K562 (cell line): ENCODE results near the gene CT45A5. TPM values are rescaled to one million over a fixed set of nuclear protein-coding genes. Genes with fewer than 3 reads are reported as not detected.

Source experiments
- ATAC-seq: fragments of 200-7000 bp; cut with Tn5 transposase; 3 replicates; pipeline ENCODE4 v1.9.1; 2020; ENCODE audit warnings: moderate library complexity
- BruUV-seq: library from RNA; stranded (reverse); fragments of 400-500 nt; replicated peaks from 2 replicates; lab custom pipeline; 2021; lab: Mats Ljungman, UMichigan
- CTCF ChIA-PET: fragments of 300-600 bp; formaldehyde crosslinking; extraction: SDS; loops from one replicate; lab custom pipeline; 2021; ENCODE audit warnings: low intra/inter-chr PET ratio; lab: Yijun Ruan, JAX
- POLR2A ChIA-PET: fragments of 300-600, 350-650 bp; sonication (Branson Sonifier 250); formaldehyde crosslinking; extraction: SDS; loops from one replicate; lab custom pipeline; 2021; ENCODE audit warnings: antibody characterized with exemption, inconsistent platforms; lab: Yijun Ruan, JAX
- DNase-seq, 4 experiments: peaks; one replicate each; pipeline versions ENCODE4 v3.0.0 to v3.0.0-alpha.2; 2011 to 2018; ENCODE audit warnings: low spot score in 3 of 4, mixed read lengths in 3 of 4; ENCODE audit errors: extremely low read depth in 1 of 4
- FAIRE-seq: peaks from 2 replicates; lab custom pipeline; 2011; peaks lifted over from hg19 to GRCh38; lab: Jason Lieb, UNC
- H2AFZ ChIP-seq: 2 replicates; pipeline ENCODE4 v1.6.0; 2011; ENCODE audit warnings: low read depth, low read length, control low read depth, inconsistent platforms
- H3K27ac ChIP-seq: fragments of 200-600 bp; 3 replicates; pipeline ENCODE4 v1.8.0; 2011; ENCODE audit warnings: low read depth, mild to moderate bottlenecking, control low read depth, inconsistent platforms, low read length, moderate library complexity, mixed read lengths; ENCODE audit errors: extremely low read depth
- H3K27me3 ChIP-seq, 2 experiments: fragments of 300-600 bp in 1 of 2; 2 replicates in 1 of 2; 3 replicates in 1 of 2; pipeline versions ENCODE4 v1.6.0 to v1.8.0; 2011; ENCODE audit warnings: inconsistent platforms in 2 of 2, low read length in 2 of 2, mild to moderate bottlenecking in 1 of 2, mixed read lengths in 1 of 2, moderate library complexity in 1 of 2; ENCODE audit not compliant: control insufficient read depth in 2 of 2, insufficient read depth in 2 of 2
- H3K36me3 ChIP-seq: fragments of 300-600 bp; 3 replicates; pipeline ENCODE4 v1.8.0; 2011; ENCODE audit warnings: mild to moderate bottlenecking, low read length, inconsistent platforms; ENCODE audit not compliant: control insufficient read depth, insufficient read depth
- H3K4me1 ChIP-seq, 2 experiments: fragments of 200-600 bp in 1 of 2; replicated peaks in 1 of 2; 2 replicates in 1 of 2; 3 replicates in 1 of 2; pipeline versions ENCODE4 v1.5.1 to v1.8.0; 2011; ENCODE audit warnings: inconsistent platforms in 2 of 2, low read length in 2 of 2, mild to moderate bottlenecking in 1 of 2, mixed read lengths in 1 of 2, moderate library complexity in 1 of 2; ENCODE audit not compliant: control insufficient read depth in 2 of 2, insufficient read depth in 2 of 2
- H3K4me2 ChIP-seq: 2 replicates; pipeline ENCODE4 v1.6.1; 2011; ENCODE audit warnings: low read length, control low read depth, inconsistent platforms, mixed read lengths; ENCODE audit not compliant: insufficient read depth
- H3K4me3 ChIP-seq: fragments of 200-600 bp; sonication (generic), shearing (Covaris generic); 2 replicates; pipeline ENCODE4 v1.5.1; 2016; ENCODE audit warnings: control low read depth, inconsistent platforms
- H3K79me2 ChIP-seq: fragments of 200-600 bp; 3 replicates; pipeline ENCODE4 v1.8.0; 2011; ENCODE audit warnings: low read length, inconsistent platforms; ENCODE audit not compliant: control insufficient read depth, insufficient read depth
- H3K9ac ChIP-seq, 2 experiments: 2 replicates each; pipeline versions ENCODE4 v1.6.0 to v1.6.1; 2011; ENCODE audit warnings: low read depth in 2 of 2, low read length in 2 of 2, control low read depth in 1 of 2, inconsistent platforms in 1 of 2, mild to moderate bottlenecking in 1 of 2, mixed read lengths in 1 of 2; ENCODE audit not compliant: insufficient read depth in 1 of 2
- H3K9me1 ChIP-seq: one replicate; pipeline ENCODE4 v1.6.0; 2011; ENCODE audit warnings: inconsistent platforms, mild to moderate bottlenecking, low read length, moderate library complexity; ENCODE audit not compliant: control insufficient read depth, insufficient read depth
- H3K9me3 ChIP-seq: replicated peaks from 2 replicates; pipeline ENCODE4 v1.5.1; 2011; ENCODE audit warnings: low read depth, low read length, inconsistent platforms; ENCODE audit not compliant: control insufficient read depth, insufficient read depth
- H4K20me1 ChIP-seq: replicated peaks from 2 replicates; pipeline ENCODE4 v1.6.1; 2011; ENCODE audit warnings: low read length, inconsistent platforms, mixed read lengths; ENCODE audit not compliant: control insufficient read depth, insufficient read depth
- EP400 ChIP-seq: fragments of 450-650 bp; IDR thresholded peaks from 2 replicates; pipeline ENCODE4 v1.6.1; 2017; ENCODE audit warnings: antibody characterized with exemption, mild to moderate bottlenecking, moderate library complexity
- MAFF ChIP-seq: IDR thresholded peaks from 2 replicates; pipeline ENCODE4 v1.6.1; 2012; ENCODE audit warnings: low read length, improper control_type of control experiment
- MAZ ChIP-seq, 2 experiments: fragments of 450-650 bp in 1 of 2; sonication (generic) in 1 of 2; formaldehyde crosslinking; IDR thresholded peaks in 1 of 2; conservative IDR thresholded peaks in 1 of 2; 2 replicates each; pipeline versions ENCODE4 v1.4.0 to v1.5.0; 2020; ENCODE audit warnings: mild to moderate bottlenecking in 1 of 2, missing genetic modification reagents in 1 of 2
- MGA ChIP-seq: fragments of 450-650 bp; IDR thresholded peaks from 2 replicates; pipeline ENCODE4 v1.6.1; 2016; ENCODE audit warnings: mild to moderate bottlenecking, moderate library complexity
- PCBP2 ChIP-seq: fragments of 200-400 bp; formaldehyde crosslinking; IDR thresholded peaks from 2 replicates; pipeline ENCODE4 v1.6.1; 2018; ENCODE audit warnings: low read length, low read depth, mild to moderate bottlenecking, moderate library complexity; ENCODE audit not compliant: poor library complexity, severe bottlenecking
- RBFOX2 ChIP-seq: fragments of 200-400 bp; formaldehyde crosslinking; IDR thresholded peaks from 2 replicates; pipeline ENCODE4 v1.6.1; 2017; ENCODE audit warnings: low read depth, mild to moderate bottlenecking, low read length, moderate library complexity
- TAF1 ChIP-seq: IDR thresholded peaks from 2 replicates; pipeline ENCODE4 v1.6.1; 2011; ENCODE audit warnings: mild to moderate bottlenecking, low read length, moderate library complexity; ENCODE audit not compliant: insufficient read depth, control insufficient read depth, severe bottlenecking; ENCODE audit errors: extremely low read depth
- ZNF764 ChIP-seq: fragments of 250-450 bp; sonication (Bioruptor Pico); IDR thresholded peaks from 2 replicates; pipeline ENCODE4 v1.4.0; 2020; ENCODE audit warnings: low read depth, mild to moderate bottlenecking, moderate library complexity
- WGBS: fragments of 100-300 bp; shearing (Covaris generic); methylation state at CpG from one replicate; pipeline ENCODE4 v1.1.6; 2016; ENCODE audit warnings: low coverage, mixed read lengths; ENCODE audit not compliant: insufficient coverage; ENCODE audit errors: missing lambda C conversion rate; 5-methylcytosine and 5-hydroxymethylcytosine counted together
- in situ Hi-C: fragments of 300-500 bp; cut with MboI; formaldehyde crosslinking; loops from 4 replicates; pipeline ENCODE4 v1.15.0; 2018; ENCODE audit warnings: inconsistent platforms, mixed read lengths
- intact Hi-C: fragments of 100-400 bp; cut with micrococcal nuclease; formaldehyde crosslinking; loops from 2 replicates; pipeline ENCODE4 v1.14.2; 2022
- polyA plus RNA-seq, 8 experiments: library from polyadenylated mRNA; depleted of rRNA in 4 of 8; stranded (reverse) in 5 of 8; unstranded in 3 of 8; fragments of >200 nt; fragmentation: Nextera tagmentation in 2 of 8; fragmentation: Illumina TruSeq in 1 of 8; extraction: Ambion mirVana in 2 of 8; extraction: Trizol in 1 of 8; gene quantifications; 2 replicates each; pipeline versions ENCODE4 v1.2.1 to v1.2.3, GENCODE V29; 2011 to 2014; ENCODE audit warnings: inconsistent platforms in 1 of 8, missing spikeins in 1 of 8
- total RNA-seq, 7 experiments: library from RNA; depleted of rRNA in 6 of 7; stranded (reverse); fragments of >200 nt in 6 of 7; fragmentation: Illumina TruSeq in 2 of 7; extraction: Trizol in 2 of 7; gene quantifications; 2 replicates each; pipeline versions ENCODE4 v1.2.1 to v1.2.3, GENCODE V29; 2011 to 2021; ENCODE audit warnings: low replicate concordance in 1 of 7

The CT45A5 gene
- total and polyA plus RNA-seq, 9 of the 15 experiments (the other 6 are each of a cell fraction or from before 2014, with no cell fraction given) = 3.9 to 9.4 (median 5.2) TPM

- no peaks in the 10 kb centered on the region for H3K9me1 ChIP-seq
- BruUV-seq = TSS peak; percentile 59
- CTCF ChIA-PET = no interaction called here
- TF ChIP-seq RBFOX2 (peak; percentile 26; the same call in 1 of the 2 replicates), TAF1 (peak; percentile 9), PCBP2 (no peak), MGA (no peak), MAZ (CRISPR knock-in tag; conservative IDR thresholded peaks at IDR 0.05 in 1 of 2, IDR thresholded peaks at IDR 0.05 in 1 of 2) (no peak), EP400 (0 out of 2 replicates have a peak, but pooled peaks have one; percentile 8), ZNF764 (CRISPR knock-in tag) (no peak), MAFF (no peak)
Observed at GRCh38 chrX:135741192-135741715, 44.0 kb downstream of the CT45A5 start.

More at GRCh38 chrX:135741192-135741715, 44.0 kb downstream of the CT45A5 start:
- peak overlapping the region; percentile 85 for H2AFZ ChIP-seq
- peaks cover 16% of the 10 kb centered on the region; the same call in 2 of the 3 replicates for H3K79me2 ChIP-seq
- no peaks in the 10 kb centered on the region; a peak in 1 of 5 replicates for H3K4me1 ChIP-seq
- peaks cover 3% of the 10 kb centered on the region; the same call in 1 of the 3 replicates for H3K36me3 ChIP-seq
- POLR2A ChIA-PET = no interaction called here
- H3K9me3 ChIP-seq = no peaks in the 10 kb centered on the region
- intact Hi-C loops (no loop called here), in situ Hi-C loops (loop anchor here (25.0 kb wide), 1 partner anchor 196 kb away; no protein-coding TSS in a partner anchor)
- DNase-seq (peak in 3 of 4 experiments; percentile 9 to 22 (median 13)), FAIRE-seq (no peak), ATAC-seq (peak; percentile 64)
- no peaks in the 10 kb centered on the region for H4K20me1 ChIP-seq
- H3K9ac ChIP-seq = peak overlapping the region; percentile 40 to 74
- WGBS = 18% methylated on average over 12 of the region's 23 CpGs
- peak overlapping the region; percentile 42; the same call in 2 of the 3 replicates for H3K27ac ChIP-seq
- H3K27me3 ChIP-seq = no peaks in the 10 kb centered on the region
- H3K4me3 ChIP-seq = peak overlapping the region; percentile 40
- H3K4me2 ChIP-seq = peak overlapping the region; percentile 69
